GM18499 (cell line): ENCODE results near the gene LRRC43.
A peak's percentile ranks its signal among the peaks of the same experiment; 100 is the strongest.

ENCODE experiments used
- ATAC-seq: cut with Tn5 transposase; IDR thresholded peaks from one replicate; pipeline ENCODE4 v1.9.1; 2021; ENCODE audit warnings: moderate number of reproducible peaks; ENCODE audit not compliant: insufficient read depth, unreplicated experiment

The LRRC43 gene

DNA sequence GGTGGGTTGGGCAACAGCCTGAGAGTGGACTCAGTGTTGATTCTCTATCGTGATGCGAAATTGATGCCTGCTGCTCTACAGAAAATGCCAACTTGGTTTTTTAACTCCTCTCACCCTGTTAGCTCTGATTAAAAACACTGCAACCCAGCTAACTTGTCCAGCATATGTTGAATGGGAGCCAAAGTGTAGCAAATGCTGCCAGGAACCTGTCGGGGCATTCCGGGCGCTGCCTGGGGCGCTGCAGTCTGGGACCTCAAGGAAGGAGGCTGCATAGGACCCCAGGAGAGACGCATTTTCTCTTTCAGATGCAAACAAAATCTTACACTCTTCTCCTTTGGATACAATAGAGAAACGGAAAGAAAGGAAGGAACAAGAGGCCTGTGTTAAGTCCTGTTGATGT, 24.5 kb downstream of the LRRC43 start:
- no peak for ATAC-seq

- ATAC-seq, result no peak
Measured at GRCh38 chr12:122208073-122208820, 25.3 kb downstream of the LRRC43 start.

GRCh38 chr12:122215771-122216170, 32.8 kb downstream of the LRRC43 start:
- no peak for ATAC-seq

- ATAC-seq, result no peak
Measured at GRCh38 chr12:122216445-122216844, 33.5 kb downstream of the LRRC43 start.

- ATAC-seq, result peak; percentile 76
Measured at GRCh38 chr12:122225683-122226365, 42.9 kb downstream of the LRRC43 start, which contains the start of gene DIABLO. TSS of gene DIABLO (minus strand) at chr12:122226052. CDS start at chr12:122226014, 38 bp downstream.

DNA sequence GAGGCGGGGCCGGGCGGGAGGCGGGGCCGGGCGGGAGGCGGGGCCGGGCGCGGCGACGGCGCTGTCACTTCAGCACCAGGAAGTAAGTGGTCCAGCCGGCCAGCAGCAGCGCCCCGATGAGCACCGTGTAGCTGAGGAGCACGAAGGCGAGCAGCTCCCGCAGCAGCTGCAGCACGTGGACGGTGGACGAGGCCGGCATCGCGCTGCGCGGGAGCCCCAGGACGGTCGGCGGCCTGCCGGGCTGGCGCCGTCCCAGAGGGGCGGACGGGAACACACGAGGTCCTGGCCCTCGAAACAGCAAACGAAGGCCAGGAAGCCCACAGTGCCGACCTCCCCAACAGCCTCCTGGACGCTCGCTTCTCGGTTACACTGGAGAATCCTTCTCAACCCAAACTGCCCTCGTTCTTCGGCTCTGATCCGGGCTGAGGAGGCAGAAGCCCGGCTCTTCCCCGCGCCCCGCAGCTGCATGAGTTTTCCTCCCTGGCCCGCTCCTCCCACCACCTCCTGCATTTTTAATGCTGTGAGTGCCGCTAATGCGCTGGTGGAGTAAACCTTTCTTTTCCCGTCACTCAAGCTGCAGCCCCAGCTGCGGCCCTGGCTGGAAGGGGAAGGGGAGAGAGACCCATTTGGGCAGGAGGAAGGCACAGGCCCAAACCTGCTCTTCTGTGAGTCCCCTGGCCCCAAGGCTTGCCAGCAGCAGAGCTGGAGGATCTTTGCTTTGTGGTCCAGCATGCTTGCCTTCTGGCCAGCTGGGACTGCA, 43.6 kb downstream of the LRRC43 start:
- ATAC-seq, result peak; percentile 29

DNA sequence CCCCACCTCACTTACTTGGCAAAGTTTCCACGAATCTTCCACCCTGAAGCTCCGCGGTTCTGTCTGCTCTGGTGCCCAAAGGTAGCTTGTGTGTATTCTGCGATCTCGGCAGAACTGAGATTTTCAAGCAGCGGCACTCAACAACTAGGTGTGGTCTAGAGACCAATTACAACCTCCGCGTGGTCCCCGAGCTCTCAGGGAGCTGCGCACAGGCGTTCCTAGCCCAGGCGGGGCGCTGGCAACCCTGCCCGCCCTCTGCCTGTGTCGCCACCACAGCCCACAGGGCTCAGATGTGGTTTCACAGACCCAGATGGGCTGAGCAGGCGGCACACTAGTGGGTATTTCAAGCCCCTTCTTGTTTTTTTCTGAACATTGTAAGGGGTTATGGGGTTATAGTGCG, 44.4 kb downstream of the LRRC43 start:
- no peak for ATAC-seq

- ATAC-seq, result no peak
Measured at GRCh38 chr12:122228092-122228491, 45.2 kb downstream of the LRRC43 start.

DNA sequence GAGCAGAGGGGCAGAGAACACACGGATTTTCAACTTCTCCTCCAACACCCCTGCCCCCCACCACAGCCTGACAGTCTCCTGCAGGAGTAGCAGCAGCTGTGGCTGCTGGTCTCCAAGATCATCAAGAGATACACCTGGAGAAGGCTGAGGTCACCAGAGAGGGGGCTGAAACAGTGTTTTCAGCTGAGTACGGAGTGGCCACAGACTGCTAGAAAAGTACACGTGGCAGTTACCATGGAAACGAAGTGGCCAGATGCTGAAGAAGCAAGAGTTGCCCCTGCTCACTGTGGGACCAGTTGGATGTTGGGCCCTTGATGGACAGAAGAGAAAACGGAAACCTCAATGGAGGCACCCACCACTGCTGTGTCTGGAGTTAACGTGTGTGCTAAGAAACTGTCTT, 47.9 kb downstream of the LRRC43 start:
- no peak for ATAC-seq

DNA sequence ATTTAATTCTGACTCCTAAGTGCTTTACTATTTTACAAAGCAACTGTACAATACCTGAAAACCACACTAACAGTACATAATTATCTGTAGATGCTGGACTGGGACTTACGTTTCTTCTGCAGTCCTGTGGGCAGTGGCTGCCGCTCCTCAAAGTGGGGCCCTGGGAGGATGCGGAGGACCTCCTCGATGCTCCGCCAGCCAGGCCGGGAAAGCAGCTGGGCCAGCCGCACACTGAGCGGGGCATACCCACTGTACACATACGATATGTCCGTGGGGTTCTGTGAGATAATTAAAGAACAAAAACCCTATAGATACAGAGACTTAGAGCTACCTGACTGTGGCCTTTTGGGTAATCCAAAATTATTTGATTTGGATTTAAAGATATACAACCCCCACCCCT, 49.8 kb downstream of the LRRC43 start:
- ATAC-seq, result no peak

DNA sequence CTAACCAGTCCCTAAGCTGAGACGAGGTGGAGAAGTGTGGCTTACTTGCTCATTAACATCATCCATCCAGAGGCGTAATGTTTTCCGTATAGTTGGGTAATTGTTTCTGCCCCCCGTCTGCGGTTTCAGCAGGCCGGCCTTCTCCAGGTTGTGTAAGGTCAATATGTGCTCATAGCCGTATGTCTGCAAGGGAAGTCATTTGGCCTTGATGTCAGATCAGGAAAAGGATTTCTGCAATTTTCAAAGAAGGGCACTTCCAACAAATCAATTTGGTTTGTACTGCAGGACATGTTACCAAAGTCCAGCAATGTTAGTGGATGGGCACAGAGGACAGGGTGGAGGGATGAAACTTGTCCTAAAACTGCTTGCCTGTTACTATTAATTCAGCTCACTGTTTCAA, 52.8 kb downstream of the LRRC43 start:
- ATAC-seq, result no peak

GRCh38 chr12:122238861-122239260, 55.9 kb downstream of the LRRC43 start:
- ATAC-seq, result no peak

- ATAC-seq, result no peak
Measured at GRCh38 chr12:122243965-122244364, 61.0 kb downstream of the LRRC43 start.

DNA sequence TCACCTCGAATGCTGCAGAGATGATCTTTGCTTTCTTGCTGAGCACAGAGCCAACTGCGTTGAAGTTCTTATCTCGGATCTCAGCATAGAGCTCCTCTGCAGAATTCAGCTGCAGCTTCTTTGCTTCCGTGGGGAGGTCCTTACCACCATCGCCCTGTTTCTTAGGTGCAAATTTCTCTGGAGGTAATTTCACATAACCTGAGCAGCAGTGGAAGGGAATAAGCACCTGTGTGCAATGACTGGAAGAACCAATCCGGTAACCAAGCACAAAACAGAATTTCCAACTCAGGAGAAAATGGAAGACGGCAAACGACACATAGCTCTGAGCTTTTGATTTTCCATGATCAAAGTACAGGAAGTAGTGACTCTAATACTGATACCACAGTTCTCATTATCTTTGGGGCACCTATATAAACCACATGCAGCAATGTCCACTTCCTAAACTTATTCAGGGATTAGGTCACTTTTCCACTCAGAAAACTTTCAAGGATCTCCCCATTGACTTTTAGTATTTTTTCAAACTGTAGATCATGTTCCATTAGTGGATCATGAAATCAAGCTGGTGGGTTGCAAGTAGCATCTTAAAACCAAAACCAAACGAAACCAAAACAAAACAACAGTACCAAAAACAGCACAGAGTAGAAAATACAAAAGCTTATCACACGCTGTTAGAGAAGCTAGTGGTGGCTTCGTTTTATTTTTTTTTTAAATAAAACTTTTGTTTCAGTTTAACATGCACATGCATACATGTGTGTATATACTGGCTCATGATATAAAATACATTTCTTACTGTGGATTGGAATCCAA, 61.8 kb downstream of the LRRC43 start:
- ATAC-seq, result no peak

GRCh38 chr12:122245553-122245952, 62.6 kb downstream of the LRRC43 start:
- ATAC-seq, result no peak

DNA sequence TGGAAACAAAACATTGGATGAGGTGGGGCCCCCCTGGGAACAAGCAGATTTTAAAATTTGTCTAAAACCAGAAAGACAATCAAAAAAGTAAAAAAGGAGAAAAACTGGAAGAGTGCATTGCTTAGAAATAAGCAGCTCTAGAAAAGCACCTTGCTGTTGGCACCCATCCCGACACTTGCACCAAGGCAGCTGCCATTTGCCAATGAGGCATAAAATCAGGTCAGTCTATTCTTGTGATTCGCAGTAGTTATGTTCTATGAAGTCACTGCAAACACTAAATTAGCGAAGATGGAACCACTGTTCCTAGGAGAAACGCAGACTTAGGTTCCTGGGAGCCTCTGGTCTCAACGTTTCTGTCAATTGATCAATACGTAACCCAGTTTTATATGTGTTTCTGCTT, 67.1 kb downstream of the LRRC43 start:
- no peak for ATAC-seq

- ATAC-seq, result no peak
Measured at GRCh38 chr12:122250536-122250935, 67.6 kb downstream of the LRRC43 start.
